Measurements from ENCODE around the gene CHD9NB. TPM values are rescaled to one million over a fixed set of nuclear protein-coding genes. Genes with fewer than 3 reads are reported as not detected.
A peak's percentile ranks its signal among the peaks of the same experiment; 100 is the strongest.
"Not testable (repeated sequence)": the region's sequence is repeated elsewhere in the genome, so short reads cannot be mapped to it uniquely, and the experiment has no call there.

The CHD9NB gene
- total RNA-seq, 1 donor from 2014 or later, result 6.6 TPM

DNA sequence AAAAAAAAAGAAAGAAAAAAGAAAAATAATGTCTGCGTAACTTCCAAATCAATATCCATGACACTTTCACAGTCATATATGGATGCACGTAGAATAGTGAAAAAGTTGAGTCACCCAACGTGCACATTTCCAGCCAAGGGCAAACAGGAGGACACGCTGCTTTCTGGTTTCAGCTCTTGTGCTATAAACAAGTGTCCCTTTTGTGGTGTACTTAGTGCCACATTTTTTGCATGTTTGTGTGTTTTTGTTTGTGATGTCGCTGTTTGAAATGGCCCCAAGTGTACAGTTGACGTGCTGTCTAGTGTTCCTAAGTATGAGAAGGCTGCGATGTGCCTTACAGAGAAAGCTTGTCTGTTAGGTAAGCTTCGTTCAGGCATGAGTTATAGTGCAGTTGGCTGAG lies 5.0 kb upstream of the CHD9NB start:
- no peak for DNase-seq (ENCODE audit: low read depth)

DNA sequence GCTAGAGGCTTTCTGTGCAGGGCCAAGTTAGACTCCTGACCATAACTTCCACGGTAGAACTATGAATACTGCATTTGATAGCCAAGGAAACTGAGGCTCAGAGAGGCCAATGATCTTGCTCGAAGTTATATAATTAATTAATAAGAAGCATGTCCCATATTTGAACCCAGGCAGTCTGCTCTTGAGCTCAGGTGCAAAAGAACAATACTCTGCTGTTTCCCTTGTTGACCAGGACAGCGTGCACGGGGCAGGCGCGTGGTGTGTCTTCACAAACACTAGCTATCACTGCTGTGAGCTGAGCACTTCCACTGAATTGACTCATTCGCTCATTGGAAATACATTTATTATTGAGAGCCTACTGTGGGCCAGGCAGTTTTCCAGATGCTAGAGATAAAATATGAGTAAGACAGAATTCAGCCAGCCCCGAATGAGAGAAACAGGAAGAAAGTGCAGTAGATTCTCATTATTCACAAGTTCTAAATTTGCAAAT lies 3.7 kb upstream of the CHD9NB start:
- DNase-seq (ENCODE audit: low read depth), result no peak

DNA sequence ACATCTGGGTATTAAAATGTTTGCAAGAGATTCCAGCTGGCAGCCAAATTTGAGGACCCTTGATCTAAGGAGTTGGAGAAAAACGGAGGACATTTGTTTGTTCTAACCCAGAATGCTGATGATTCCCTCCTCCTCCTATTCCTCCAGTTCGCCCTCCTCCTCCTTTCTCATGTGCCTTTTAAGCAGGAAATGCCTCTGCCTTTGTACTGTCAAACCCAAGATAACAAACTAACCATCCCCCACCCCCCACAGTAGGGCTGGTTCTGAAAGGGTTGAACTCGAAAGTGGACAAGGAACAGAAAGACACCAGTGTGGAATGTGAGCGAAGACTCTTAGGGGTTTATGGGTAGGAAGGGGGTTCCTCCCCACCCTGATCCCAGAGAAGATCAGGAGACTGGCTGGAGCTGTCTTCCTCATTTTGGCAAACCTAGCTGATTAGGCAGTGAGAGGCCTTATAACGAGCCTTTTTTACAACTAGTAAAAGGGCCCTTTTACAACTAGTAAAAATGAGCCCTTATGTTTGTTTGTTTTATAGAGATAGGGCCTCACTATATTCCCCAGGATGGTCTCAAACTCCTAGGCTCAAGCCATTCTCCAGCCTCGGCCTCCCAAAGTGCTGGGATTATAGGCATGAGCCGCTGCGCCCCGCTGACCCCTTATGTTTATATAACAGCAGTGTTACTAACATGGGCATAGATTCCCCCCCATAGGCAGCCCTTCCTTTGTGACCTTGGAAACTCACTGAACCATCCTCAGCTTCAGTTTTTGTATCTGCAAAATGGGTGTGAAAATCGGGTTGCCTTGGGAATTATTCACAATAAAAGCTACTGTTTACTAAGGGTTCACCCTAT lies 3.1 kb upstream of the CHD9NB start:
- DNase-seq (ENCODE audit: low read depth), result peak; percentile 40

DNA sequence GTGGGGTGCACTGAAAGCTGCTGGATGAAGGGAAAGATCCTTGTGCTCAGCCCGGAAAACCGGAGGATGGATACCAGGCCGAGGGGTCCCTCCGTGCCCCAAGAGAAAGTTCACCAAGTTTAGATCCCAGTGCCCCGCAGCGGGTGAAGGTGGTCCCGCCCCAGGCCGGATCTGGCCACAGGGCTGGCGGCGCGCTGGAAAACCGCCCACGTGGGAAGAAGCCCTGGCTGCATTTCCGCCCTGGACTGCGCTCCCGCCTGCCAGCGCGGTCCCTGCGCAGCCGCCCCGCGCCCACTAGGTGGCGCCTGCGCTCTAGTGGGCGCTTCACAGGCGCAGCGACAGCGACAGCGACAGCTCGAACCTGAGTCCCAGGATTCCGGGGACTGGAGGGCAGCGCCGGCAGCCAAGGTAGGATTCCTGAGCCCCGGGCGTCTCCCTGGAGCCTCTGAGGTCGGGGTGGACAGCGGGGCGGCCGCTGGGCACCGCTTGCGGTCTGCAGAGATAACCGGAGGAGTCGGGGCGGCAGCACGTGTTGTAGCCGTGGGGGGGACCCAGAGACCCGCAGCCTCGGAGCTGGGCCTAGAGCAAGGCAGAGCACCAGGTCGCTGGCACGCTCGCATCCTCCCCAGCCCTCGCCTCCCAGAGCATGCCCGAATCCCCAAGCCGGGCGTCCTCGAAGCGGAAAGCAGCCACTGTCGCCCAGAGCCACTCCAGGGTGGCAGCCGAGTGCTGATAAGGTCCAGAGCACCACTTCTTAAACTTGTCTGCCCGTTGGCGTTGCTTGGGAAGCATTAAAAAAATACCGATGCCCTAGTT lies 2.2 kb upstream of the CHD9NB start, which contains the start of gene CHD9:
TSS of gene CHD9 (plus strand) at position 322 of the 816 bp plus-strand sequence. CDS start 101,099 bp downstream, outside the sequence.
- DNase-seq (ENCODE audit: low read depth), result peak; percentile 54

DNA sequence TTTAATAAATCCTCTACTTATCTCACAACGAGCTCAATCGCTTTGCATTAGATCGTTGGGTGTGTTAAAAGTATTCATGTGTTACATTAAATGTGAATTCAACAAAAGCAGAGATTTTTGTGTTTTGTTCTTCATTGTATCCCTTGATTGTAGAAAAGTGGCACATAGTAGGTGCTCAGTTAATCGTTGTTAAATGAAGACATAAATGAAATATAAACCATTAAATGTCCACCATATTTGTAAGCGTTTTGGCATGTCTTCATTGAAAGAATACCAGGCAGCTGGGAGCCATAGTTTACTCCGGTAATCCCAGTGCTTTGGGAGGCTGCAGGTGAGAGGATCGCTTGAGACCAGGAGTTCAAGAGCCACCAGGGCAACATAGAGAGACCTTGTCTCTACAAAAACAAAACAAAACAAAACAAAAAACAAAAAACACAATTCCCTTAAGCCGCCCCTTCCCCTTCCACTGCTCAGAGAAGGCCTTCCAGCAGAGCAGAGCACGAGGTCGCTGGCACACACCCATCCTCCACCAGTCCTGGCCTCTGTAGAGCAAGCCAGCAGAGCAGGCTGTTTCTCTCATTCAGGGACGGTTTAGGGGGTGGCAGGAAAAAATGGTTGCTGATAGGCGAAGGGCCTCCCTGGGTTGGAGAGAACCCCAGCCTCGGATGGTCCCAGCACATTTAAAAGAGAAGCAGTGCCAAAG lies 1.4 kb upstream of the CHD9NB start:
- DNase-seq (ENCODE audit: low read depth), result no peak

DNA sequence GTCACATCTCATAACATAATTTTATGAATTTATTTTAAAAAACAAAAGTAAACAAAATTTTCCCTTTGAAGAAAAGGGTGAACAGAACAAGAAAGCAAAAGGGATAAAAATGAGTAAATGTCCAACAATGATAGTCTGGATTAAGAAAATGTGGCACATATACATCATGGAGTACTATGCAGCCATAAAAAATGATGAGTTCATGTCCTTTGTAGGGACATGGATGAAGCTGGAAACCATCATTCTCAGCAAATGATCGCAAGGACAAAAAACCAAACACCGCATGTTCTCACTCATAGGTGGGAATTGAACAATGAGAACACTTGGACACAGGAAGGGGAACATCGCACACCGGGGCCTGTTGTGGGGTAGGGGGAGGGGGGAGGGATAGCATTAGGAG lies 1.4 kb downstream of the CHD9NB start:
- DNase-seq (ENCODE audit: low read depth), result not testable (repeated sequence)

DNA sequence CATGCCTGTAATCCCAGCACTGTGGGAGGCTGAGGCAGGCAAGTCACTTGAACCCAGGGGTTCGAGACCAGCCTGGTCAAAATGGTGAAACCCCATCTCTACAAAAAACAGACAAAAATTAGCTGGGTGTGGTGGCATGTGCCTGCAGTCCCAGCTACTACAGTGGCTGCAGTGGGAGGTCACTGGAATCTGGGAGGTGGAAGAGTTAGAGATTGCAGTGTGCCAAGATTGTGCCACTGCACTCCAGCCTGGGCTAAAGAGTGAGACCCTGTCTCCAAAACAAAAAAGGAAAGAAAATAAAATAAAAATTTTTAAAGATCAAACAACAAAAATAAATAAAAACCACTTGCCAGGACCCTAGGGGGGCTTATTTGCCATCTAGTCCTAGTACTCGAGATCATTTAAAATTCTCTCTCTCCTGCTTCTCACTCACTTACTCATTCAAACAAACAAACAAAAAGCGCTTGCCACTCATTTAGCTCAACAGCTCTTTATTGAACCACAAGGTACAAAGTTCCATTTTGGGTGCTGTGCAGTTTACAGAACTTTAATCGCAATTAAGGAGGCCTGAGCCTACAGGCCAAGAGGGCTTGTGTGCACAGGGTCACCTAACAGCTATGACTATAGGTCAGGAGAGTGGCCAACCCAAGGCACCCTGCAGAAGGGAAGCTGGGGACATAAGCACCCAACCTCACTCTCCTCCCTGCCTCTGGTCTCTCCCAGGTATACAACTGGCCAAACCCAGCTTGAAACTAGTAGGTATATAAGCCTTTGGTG lies 4.4 kb downstream of the CHD9NB start:
- DNase-seq (ENCODE audit: low read depth), result peak; percentile 51

DNA sequence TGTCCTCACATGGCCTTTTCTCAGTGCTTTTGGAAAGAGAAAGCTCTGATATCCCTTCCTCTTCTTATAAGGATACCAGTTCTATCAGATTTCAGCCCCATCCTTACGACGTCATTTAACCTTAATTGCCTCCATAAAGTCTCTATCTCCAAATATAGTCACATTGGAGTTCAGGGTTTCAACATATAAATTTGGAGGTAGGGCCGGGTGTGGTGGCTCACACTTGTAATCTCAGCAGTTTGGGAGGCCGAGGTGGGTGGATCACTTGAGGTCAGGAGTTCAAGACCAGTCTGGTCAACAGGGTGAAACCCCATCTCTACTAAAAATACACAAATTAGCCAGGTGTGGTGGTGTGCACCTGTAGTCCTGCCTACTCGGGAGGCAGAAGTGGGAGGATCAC lies 5.2 kb downstream of the CHD9NB start:
- DNase-seq (ENCODE audit: low read depth), result not testable (repeated sequence)

DNA sequence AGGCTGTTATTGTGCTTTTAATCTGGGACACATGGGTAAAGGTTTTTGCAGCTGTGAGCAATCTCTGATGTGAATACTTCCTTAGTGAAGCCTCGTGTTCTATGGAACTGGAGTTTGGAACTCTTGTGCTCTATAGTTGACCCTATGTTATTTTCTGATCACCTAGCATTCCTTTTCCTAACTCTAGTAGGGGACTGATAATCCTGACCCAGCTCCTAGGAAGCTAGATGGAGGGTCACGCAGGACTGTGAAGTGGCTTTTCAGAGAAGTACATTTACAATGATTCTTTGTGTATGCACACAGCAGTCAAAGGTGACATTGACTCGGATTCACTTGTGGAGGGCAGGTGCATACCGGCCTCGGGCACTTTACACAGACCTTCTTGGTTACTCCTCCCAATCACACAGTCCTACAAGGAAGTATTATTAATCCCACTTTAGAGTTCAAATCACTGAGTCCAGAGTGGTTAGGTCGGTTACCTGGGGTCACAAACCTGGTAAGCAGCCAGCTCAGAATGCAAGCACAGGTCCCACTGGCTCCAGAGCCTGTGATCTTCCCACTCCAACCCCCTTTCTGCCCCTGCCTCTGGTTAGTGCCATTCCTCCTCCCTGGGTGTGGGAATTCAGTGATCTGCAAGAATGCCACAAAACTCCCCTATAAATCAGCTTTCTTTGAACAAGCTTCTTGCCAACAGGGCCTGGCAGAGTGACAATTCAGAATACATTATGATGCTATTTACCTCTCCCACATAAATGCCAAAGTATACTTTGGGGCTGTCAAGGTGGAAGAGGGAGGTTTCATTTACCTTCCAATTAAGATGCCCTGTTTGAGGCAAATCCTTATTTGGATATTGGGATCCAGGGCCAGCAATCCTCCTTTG lies 7.1 kb downstream of the CHD9NB start:
- DNase-seq (ENCODE audit: low read depth), result peak; percentile 89

DNA sequence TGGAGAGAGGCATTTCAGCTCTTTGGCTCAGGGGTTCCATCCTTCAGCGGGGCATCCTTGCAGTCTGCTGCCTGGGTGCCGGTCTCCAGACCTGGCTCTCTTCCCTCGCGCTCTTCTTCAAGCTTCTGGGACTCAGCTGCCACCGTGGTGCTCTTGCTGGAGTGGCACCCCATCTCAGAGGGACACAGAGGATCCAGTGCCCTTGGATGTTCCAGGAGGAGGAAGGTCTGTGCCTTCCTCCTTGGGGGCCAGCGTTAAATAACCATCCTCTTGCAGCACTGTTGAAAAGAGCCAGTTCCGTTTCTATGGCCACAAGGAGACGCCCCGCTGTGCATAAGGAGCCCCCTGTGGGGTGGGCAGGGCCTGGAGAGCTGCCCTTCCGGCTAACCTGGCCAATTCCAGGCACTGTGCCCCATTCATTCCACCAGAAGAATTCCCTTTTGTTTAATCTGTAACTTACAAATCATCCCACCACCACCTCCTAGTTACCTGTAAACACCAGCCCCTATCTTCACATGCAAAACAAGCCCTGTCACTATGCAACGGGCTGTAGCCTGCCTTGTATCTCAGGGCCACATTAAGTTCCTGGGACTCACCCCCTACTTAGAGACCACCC lies 8.6 kb downstream of the CHD9NB start:
- DNase-seq (ENCODE audit: low read depth), result peak; percentile 98

DNA sequence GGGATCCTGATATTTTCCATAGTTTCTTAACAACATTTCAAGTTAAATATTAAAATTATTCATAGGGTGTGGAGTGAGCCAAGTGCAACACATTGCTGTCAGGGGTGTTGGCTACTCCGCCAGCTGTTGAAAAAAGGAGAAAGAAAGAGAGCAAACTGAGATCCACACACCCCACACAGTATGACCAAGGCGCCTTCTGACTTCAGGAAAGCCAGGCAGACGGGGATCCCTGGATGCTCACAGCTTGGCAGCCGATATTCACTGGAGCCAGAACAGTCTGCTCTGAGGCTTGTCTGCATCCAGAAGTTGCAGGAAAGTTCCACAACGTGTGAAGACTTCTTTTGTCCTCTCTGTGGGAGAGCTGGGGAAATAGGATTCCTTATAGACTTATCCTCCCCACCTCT lies 9.3 kb downstream of the CHD9NB start:
- peak; percentile 41 for DNase-seq (ENCODE audit: low read depth)

DNA sequence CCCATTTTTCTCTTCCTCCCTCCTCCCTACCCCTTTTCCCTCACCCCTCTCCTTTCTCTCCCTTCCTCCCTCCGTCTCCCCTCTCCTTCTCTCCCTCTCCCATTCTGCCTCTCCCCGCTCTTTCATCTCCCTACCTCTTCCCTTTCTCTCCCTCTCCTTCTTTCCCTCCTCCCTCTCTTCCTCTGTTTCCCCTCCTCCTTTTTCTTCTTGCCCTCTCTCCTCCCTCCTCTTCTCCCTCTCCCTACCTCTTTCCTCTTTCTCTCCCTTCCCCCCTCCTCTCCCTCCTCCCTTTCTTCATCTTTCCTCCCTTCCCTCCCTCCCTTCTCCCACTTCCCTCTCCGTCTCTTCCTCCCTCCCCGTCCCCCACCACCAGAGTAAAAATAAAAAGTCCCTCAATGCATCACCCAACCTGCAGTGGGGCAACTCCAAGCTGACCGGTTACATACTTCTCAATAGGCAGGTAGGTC lies 10.4 kb downstream of the CHD9NB start:
- no peak for DNase-seq (ENCODE audit: low read depth)

DNA sequence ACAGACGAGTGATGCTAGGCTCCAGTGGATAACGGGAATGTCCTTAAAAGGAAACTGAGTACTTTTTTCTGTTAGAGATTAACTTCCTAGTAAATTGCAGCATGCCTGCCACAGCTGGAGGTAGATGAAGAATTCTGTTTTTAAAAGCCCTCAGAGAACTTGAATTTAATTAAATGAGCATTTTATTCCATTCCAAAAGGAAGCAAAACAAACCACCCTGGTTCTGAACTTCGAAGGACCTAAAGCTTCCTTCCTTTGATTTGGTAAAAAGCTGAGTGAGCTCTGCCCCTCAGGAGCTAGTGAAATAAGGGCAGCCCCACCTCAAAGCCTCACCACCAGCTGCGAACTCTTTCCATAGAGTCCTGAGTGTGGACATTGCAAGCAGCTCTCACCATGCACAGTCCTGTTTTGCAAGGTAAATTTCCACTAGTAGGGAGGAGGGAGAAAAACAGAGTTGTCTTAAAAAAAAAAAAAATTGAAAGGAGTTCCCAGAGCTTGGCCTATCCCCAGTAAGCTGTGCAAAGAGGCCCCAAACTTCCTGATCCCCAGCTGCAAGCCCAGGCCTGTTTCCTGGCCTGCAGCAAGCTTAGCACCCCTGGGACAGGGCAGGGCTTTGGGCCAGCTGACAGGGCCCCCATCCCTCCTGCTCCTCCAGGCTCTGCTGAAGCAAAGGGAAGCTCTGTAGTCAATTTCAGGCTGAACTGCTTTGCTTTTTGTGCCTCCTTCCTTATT lies 11.2 kb downstream of the CHD9NB start:
- peak; percentile 94 for DNase-seq (ENCODE audit: low read depth)

DNA sequence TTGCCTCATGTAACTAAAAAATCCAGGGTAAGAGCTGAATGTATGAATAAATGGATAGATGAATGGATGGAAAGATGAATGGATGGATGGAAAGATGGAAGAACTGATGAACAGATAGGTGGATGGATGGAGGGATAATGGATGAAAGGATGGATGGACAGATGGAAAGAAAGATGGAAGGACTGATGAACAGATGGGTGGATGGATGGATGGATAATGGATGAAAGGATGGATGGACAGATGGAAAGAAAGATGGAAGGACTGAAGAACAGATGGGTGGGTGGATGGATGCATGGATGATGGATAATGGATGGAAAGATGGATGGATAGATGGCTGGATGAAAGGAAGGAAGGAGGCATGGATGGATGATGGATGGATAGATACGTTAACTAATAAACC lies 11.9 kb downstream of the CHD9NB start:
- no peak for DNase-seq (ENCODE audit: low read depth)

DNA sequence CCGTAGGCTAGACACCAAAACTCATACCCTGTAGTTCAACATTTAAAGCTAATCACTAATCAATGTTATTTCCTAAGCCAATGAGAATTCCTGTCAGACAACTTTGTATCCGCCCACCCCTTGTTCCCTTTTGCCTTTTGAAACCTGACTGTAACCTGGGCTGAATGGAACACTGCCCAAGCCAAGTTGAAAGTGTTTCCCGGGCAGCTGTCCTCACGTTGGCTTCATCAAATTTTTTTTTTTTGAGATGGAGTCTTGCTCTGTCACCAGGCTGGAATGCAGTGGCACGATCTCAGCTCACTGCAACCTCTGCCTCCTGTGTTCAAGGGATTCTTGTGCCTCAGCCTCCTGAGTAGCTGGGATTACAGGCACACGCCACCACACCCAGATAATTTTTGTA lies 16.0 kb downstream of the CHD9NB start:
- DNase-seq (ENCODE audit: low read depth), result not testable (repeated sequence)

DNA sequence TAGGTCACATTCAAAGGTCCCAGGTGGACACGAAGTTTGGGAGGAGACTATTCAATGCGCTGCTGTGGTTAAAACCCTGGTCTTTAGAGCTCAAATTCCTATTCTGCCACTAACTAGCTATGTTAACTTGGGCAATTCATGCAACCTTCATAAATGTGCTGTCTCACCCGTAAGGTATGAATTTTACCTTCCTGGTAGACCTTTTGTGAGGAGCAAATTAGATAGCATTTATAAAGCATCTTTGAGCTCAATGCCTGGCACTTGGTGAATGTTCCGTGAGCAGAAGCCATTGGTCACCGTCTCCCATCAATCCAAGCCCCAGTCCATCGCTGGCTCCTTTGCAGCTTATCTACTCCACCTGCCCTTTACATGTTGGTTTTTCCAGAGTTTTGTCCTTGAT lies 16.6 kb downstream of the CHD9NB start:
- DNase-seq (ENCODE audit: low read depth), result no peak

DNA sequence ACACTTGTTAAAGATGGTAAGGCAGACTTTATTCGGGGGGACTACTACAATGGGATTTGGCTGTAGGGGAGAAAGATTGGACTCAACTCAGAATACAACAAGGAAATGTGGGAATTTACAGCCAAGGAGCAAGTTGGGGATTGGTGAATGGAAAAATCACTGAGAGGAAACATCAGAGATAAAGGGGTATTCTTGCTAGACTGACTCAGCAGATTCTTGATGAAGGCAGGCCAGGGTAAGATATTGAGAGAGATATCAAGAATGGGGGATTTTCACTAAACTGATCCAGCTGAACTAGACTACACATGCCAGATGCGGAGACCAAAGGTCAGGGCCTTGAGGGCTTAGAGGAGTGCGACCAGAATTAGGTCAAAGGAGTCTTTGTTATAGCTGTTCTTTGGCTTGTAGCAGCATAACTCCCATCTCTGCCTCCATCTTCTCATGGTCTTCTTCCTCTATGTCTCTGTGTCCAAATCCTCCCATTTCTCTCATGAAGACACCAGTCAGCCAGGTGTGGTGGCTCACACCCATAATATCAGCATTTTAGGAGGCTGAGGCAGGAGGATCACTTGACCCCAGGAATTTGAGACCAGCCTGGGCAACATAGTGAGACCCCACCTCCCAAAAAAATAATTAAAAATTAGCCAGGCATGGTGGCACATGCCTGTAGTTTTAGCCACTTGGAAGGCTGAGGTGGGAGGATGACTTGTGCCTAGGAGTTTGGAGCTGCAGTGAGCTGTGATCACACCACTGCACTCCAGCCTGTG lies 17.3 kb downstream of the CHD9NB start:
- no peak for DNase-seq (ENCODE audit: low read depth)

DNA sequence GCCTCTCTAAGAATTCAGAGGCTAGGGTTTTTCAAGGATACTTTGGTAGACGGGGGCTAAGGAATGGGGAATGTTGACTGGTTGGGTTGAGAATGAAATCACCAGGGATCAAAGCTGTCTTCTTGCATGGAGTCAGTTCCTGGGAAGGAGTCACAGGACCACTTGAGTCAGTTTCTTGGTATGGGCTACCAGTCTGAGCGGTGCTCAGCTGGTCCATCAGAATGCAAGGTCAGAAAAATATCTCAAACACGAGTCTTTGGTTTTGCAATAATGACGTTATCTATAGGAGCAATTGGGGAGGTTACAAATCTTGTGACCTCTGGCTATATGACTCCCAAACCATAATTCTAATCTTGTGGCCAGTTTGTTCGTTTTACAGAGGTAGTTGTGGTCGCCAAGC lies 18.4 kb downstream of the CHD9NB start:
- DNase-seq (ENCODE audit: low read depth), result no peak

All from renal cortical epithelial cell (primary cell).